KMS-11 (cell line): ENCODE measurements around the gene JPH3.

Experiments
- H2AFZ ChIP-seq: fragments of 200-600 bp; sonication (generic); 2 replicates; pipeline ENCODE4 v1.6.1; 2016; ENCODE audit warnings: antibody characterized with exemption, mixed run types, low read depth
- H3K27ac ChIP-seq: fragments of 200-600 bp; sonication (generic); 2 replicates; pipeline ENCODE4 v1.6.1; 2016; ENCODE audit warnings: mild to moderate bottlenecking, mixed run types
- H3K27me3 ChIP-seq: fragments of 200-600 bp; sonication (generic); 2 replicates; pipeline ENCODE4 v1.6.1; 2017; ENCODE audit warnings: mild to moderate bottlenecking, low read depth, mixed run types, moderate library complexity; ENCODE audit not compliant: insufficient read depth
- H3K36me3 ChIP-seq: fragments of 200-600 bp; sonication (generic); 2 replicates; pipeline ENCODE4 v1.6.1; 2017; ENCODE audit warnings: mild to moderate bottlenecking, mixed run types; ENCODE audit not compliant: insufficient read depth
- H3K4me1 ChIP-seq: fragments of 200-600 bp; sonication (generic); 2 replicates; pipeline ENCODE4 v1.6.1; 2016; ENCODE audit warnings: mild to moderate bottlenecking, low read depth, mixed run types; ENCODE audit not compliant: poor library complexity, severe bottlenecking
- H3K4me2 ChIP-seq: fragments of 200-600 bp; sonication (generic); 2 replicates; pipeline ENCODE4 v1.7.0; 2016; ENCODE audit warnings: mild to moderate bottlenecking, mixed run types
- H3K4me3 ChIP-seq: fragments of 200-600 bp; sonication (generic); IDR thresholded peaks from 2 replicates; pipeline ENCODE4 v1.6.1; 2017; ENCODE audit warnings: low read depth, low read length, mixed read lengths; ENCODE audit not compliant: insufficient read depth
- H3K79me2 ChIP-seq: fragments of 200-600 bp; sonication (generic); 2 replicates; pipeline ENCODE4 v1.6.1; 2016; ENCODE audit warnings: low read depth, mixed run types; ENCODE audit not compliant: insufficient read depth
- H3K9ac ChIP-seq: fragments of 200-600 bp; sonication (generic); 2 replicates; pipeline ENCODE4 v1.6.1; 2016; ENCODE audit warnings: mild to moderate bottlenecking, mixed run types
- H4K20me1 ChIP-seq: fragments of 200-600 bp; sonication (generic); 2 replicates; pipeline ENCODE4 v1.6.1; 2016; ENCODE audit warnings: mild to moderate bottlenecking, mixed run types; ENCODE audit not compliant: insufficient read depth
- CTCF ChIP-seq: fragments of 200-600 bp; sonication (generic); conservative IDR thresholded peaks from 2 replicates; pipeline ENCODE4 v1.6.1; 2017; ENCODE audit warnings: low read depth, mild to moderate bottlenecking, antibody characterized with exemption, low read length, moderate library complexity, mixed read lengths

Gene JPH3

DNA sequence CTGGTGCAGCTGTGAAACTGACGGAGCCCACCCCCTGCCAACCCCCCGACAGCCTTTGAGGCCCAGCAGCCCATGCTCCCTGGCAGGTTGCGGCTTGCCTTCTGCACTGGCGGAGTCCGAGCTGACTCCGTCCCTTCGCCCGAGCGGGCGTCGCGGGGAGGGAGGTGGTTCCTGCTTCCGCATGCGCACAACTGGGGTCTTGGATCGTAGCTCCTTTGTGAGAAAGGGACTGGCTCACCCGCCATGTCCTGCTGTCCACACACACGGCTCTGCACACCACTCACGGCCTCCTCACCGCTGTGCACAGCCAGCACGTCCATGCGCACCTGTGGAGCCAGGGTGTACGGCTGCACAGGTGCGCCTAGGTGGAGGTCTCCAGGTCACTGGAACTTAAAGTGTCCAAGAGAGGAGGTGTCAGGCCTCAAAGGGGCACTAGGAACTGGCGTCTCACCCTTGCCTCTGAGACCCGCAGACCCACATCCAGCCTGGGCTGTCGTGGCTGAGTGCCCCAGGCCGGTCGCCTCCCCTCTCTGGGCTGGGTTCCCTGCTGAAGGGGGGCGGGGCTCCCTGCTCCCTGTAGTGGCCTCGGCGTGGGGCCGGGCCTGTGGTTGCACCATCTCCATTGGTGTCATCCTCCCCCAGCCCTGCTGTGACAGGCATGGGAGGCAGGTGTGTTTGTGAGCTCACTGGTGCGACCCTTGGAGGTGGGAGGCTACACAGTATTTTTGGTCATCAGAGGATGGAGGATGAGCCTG is 45.3 kb downstream of the JPH3 start:
- Histone ChIP-seq H3K4me3 (no peak overlapping the region), H3K27ac (no peak overlapping the region), H3K36me3 (no peaks in the 10 kb centered on the region), H3K9ac (no peak overlapping the region), H4K20me1 (no peaks in the 10 kb centered on the region), H3K79me2 (no peaks in the 10 kb centered on the region), H3K4me1 (no peaks in the 10 kb centered on the region), H3K4me2 (no peak overlapping the region), H2AFZ (no peak overlapping the region), H3K27me3 (peaks cover 81% of the 10 kb centered on the region)
- TF ChIP-seq CTCF = no peak

GRCh38 chr16:87648236-87648635 is 45.9 kb downstream of the JPH3 start:
- no peak overlapping the region for H3K9ac ChIP-seq
- no peak overlapping the region for H3K4me2 ChIP-seq
- no peak for TF ChIP-seq CTCF
- no peaks in the 10 kb centered on the region for H3K4me1 ChIP-seq
- no peak overlapping the region for H3K27ac ChIP-seq
- no peaks in the 10 kb centered on the region for H4K20me1 ChIP-seq
- H2AFZ ChIP-seq = no peak overlapping the region
- no peaks in the 10 kb centered on the region for H3K79me2 ChIP-seq
- H3K27me3 ChIP-seq = peaks cover 82% of the 10 kb centered on the region
- no peaks in the 10 kb centered on the region for H3K36me3 ChIP-seq
- H3K4me3 ChIP-seq = no peak overlapping the region

- no peak for TF ChIP-seq CTCF
- no peak overlapping the region for H3K4me3 ChIP-seq
- H3K79me2 ChIP-seq = no peaks in the 10 kb centered on the region
- H3K4me2 ChIP-seq = no peak overlapping the region
- H3K9ac ChIP-seq = no peak overlapping the region
- no peaks in the 10 kb centered on the region for H3K4me1 ChIP-seq
- no peak overlapping the region for H2AFZ ChIP-seq
- peaks cover 84% of the 10 kb centered on the region for H3K27me3 ChIP-seq
- H3K27ac ChIP-seq = no peak overlapping the region
- no peaks in the 10 kb centered on the region for H3K36me3 ChIP-seq
- H4K20me1 ChIP-seq = no peaks in the 10 kb centered on the region
Measured at GRCh38 chr16:87648698-87649487, 46.6 kb downstream of the JPH3 start.

- H3K79me2 ChIP-seq = no peaks in the 10 kb centered on the region
Measured at GRCh38 chr16:87652386-87652785, 50.1 kb downstream of the JPH3 start.

More at GRCh38 chr16:87652386-87652785, 50.1 kb downstream of the JPH3 start:
- no peak overlapping the region for H3K27ac ChIP-seq
- H4K20me1 ChIP-seq = no peaks in the 10 kb centered on the region
- H3K4me1 ChIP-seq = no peaks in the 10 kb centered on the region
- peaks cover 94% of the 10 kb centered on the region for H3K27me3 ChIP-seq
- no peak overlapping the region for H3K4me2 ChIP-seq
- no peak overlapping the region for H2AFZ ChIP-seq
- no peak overlapping the region for H3K9ac ChIP-seq
- TF ChIP-seq CTCF = no peak
- no peak overlapping the region for H3K4me3 ChIP-seq
- no peaks in the 10 kb centered on the region for H3K36me3 ChIP-seq
